Embryonic facial prominence (tissue), 1 donor: Measurements from ENCODE around the gene GNGT2.

Experiments used
- DNase-seq: peaks from one replicate; pipeline ENCODE4 v3.0.0-alpha.2; 2016; ENCODE audit errors: extremely low spot score

GNGT2 gene

GRCh38 chr17:49210158-49211029 is at the start of gene GNGT2, which contains the start of gene ABI3:
Gene GNGT2 (minus strand): TSS chr17:49210574. CDS start chr17:49207422, 3,152 bp downstream.
Gene ABI3 (plus strand): TSS chr17:49210707. CDS start chr17:49210725, 18 bp downstream.
- no peak for DNase-seq

- DNase-seq = no peak
These were observed 49.3 kb upstream of the GNGT2 start for GRCh38 chr17:49259663-49260010.

- no peak for DNase-seq
These were observed 48.0 kb upstream of the GNGT2 start for GRCh38 chr17:49258394-49258793.

GRCh38 chr17:49255125-49255524 is 44.8 kb upstream of the GNGT2 start:
- DNase-seq = no peak

GRCh38 chr17:49254066-49254465 is 43.7 kb upstream of the GNGT2 start:
- no peak for DNase-seq

- no peak for DNase-seq
These were observed 41.8 kb upstream of the GNGT2 start for GRCh38 chr17:49252148-49252695.

GRCh38 chr17:49249890-49250522 is 39.6 kb upstream of the GNGT2 start:
- no peak for DNase-seq

- no peak for DNase-seq
These were observed 39.0 kb upstream of the GNGT2 start for GRCh38 chr17:49249292-49249794.

- no peak for DNase-seq
These were observed 37.6 kb upstream of the GNGT2 start for GRCh38 chr17:49247944-49248343.

- DNase-seq = no peak
These were observed 34.5 kb upstream of the GNGT2 start for GRCh38 chr17:49244839-49245238.

GRCh38 chr17:49242813-49243212 is 32.4 kb upstream of the GNGT2 start:
- DNase-seq = no peak

GRCh38 chr17:49241692-49242397 is 31.5 kb upstream of the GNGT2 start:
- no peak for DNase-seq

GRCh38 chr17:49241040-49241439 is 30.7 kb upstream of the GNGT2 start:
- DNase-seq = no peak

GRCh38 chr17:49240619-49241018 is 30.2 kb upstream of the GNGT2 start:
- DNase-seq = no peak

- no peak for DNase-seq
These were observed 29.6 kb upstream of the GNGT2 start for GRCh38 chr17:49239963-49240362.

GRCh38 chr17:49235896-49236295 is 25.5 kb upstream of the GNGT2 start:
- DNase-seq = no peak

GRCh38 chr17:49234509-49235080 is 24.2 kb upstream of the GNGT2 start:
- DNase-seq = no peak

- DNase-seq = no peak
These were observed 21.2 kb upstream of the GNGT2 start for GRCh38 chr17:49231563-49231894.

GRCh38 chr17:49230636-49231562 is 20.5 kb upstream of the GNGT2 start, which contains the start of gene PHOSPHO1:
Gene PHOSPHO1 (minus strand): TSS chr17:49230787. CDS start chr17:49226691, 4,096 bp downstream.
- peak; percentile 37 for DNase-seq

- no peak for DNase-seq
These were observed 19.6 kb upstream of the GNGT2 start for GRCh38 chr17:49229805-49230600.
